C4-2B (cell line): ENCODE results near the gene GTF3C5.

Experiments
- CTCF ChIP-seq: fragments of 450-650 bp; conservative IDR thresholded peaks from 2 replicates; pipeline ENCODE4 v1.5.1; 2017; ENCODE audit warnings: mild to moderate bottlenecking
- ZFX ChIP-seq: fragments of 450-650 bp; IDR thresholded peaks from 2 replicates; pipeline ENCODE4 v1.6.1; 2017

GRCh38 chr9:133003671-133004090 lies 27.1 kb upstream of the GTF3C5 start:
- TF ChIP-seq CTCF: no peak
- TF ChIP-seq ZFX: no peak
